Effector memory CD8-positive, alpha-beta T cell (primary cell): ENCODE data around the gene LCE1A.
A peak's percentile ranks its signal among the peaks of the same experiment; 100 is the strongest.

ENCODE experiments used
- ATAC-seq: fragments of 150-1000 bp; cut with Tn5 transposase; replicated peaks from 2 replicates; pipeline ENCODE4 v1.10.0; 2021; ENCODE audit warnings: mild to moderate bottlenecking, moderate library complexity
- DNase-seq, 3 experiments: peaks; one replicate each; pipeline ENCODE4 v3.0.0; 2021
- H3K27ac Mint-ChIP-seq, 2 donors: one replicate each; pipeline ENCODE4 v1.8.0; 2022; ENCODE audit warnings: mild to moderate bottlenecking in 2 of 2, mixed read lengths in 2 of 2, moderate library complexity in 2 of 2
- H3K27me3 Mint-ChIP-seq, 2 donors: one replicate each; pipeline ENCODE4 v1.8.0; 2022; ENCODE audit warnings: mixed read lengths in 2 of 2
- H3K36me3 Mint-ChIP-seq: one replicate; pipeline ENCODE4 v1.8.0; 2022; ENCODE audit warnings: mild to moderate bottlenecking, moderate library complexity, mixed read lengths; ENCODE audit not compliant: insufficient read depth
- H3K4me1 Mint-ChIP-seq, 2 donors: one replicate each; pipeline ENCODE4 v1.8.0; 2022; ENCODE audit warnings: low read depth in 2 of 2, mixed read lengths in 2 of 2
- H3K4me3 Mint-ChIP-seq, 2 donors: one replicate each; pipeline ENCODE4 v1.8.0; 2022; ENCODE audit warnings: mild to moderate bottlenecking in 2 of 2, mixed read lengths in 2 of 2, moderate library complexity in 2 of 2
- H3K9me3 Mint-ChIP-seq, 2 donors: one replicate each; pipeline ENCODE4 v1.8.0; 2022; ENCODE audit warnings: mixed read lengths in 2 of 2

Gene LCE1A

DNA sequence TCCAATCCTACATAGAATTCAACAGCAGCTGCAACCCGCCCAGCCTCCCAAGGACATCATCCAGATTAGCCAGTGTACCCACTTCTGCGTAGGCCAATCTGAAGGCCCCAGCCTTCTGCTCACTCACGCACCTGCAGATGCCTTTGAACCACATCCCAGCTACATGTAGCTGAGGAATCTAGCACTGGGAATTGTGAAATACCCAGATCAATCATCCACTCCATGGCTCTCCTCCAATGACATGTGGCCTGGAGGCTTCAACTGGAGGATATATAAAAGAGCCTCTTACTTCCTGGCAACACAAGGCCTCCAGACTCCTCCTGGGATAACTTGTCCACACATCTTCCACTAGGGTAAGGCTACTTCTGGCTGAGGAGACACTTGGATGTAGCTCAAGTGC is 15.3 kb downstream of the LCE1A start, which contains the start of gene LCE6A:
TSS of gene LCE6A (plus strand) at position 301 of the 400 bp plus-strand sequence. CDS start 665 bp downstream, outside the sequence.
- H3K9me3 Mint-ChIP-seq: no peaks in the 10 kb centered on the region
- no peaks in the 10 kb centered on the region for H3K36me3 Mint-ChIP-seq
- H3K4me3 Mint-ChIP-seq: no peak within 1 kb of the TSS
- ATAC-seq (no peak), DNase-seq (no peak)
- H3K27me3 Mint-ChIP-seq: peaks cover 31 to 44% of the 10 kb centered on the region in 2 donors
- H3K27ac Mint-ChIP-seq: no peak within 1 kb of the TSS
- H3K4me1 Mint-ChIP-seq: no peaks in the 10 kb centered on the region

DNA sequence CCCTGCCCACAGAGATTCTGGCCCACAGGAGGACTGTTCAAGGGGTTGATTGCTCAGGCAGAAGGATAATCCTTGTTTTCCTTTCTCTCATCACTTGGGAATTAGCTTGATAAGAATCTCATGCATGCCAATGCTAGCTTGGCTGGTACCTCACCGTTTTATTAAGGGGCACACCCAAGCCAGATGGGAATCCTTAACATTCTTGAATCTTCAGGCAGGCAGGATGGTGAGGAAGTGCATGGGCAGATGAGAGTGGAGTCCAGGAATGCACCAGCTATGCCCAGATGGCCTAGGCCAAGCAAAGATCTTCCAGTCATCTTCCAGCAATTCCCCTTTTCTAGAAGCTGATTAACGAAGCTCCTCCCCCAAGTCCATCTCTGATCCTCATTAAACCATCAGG is 28.4 kb downstream of the LCE1A start:
- H3K27ac Mint-ChIP-seq: no peak overlapping the region
- ATAC-seq: no peak
- no peaks in the 10 kb centered on the region for H3K9me3 Mint-ChIP-seq
- H3K27me3 Mint-ChIP-seq: peaks cover 13 to 53% of the 10 kb centered on the region in 2 donors
- H3K36me3 Mint-ChIP-seq: no peaks in the 10 kb centered on the region
- H3K4me3 Mint-ChIP-seq: no peak overlapping the region
- no peaks in the 10 kb centered on the region for H3K4me1 Mint-ChIP-seq
- DNase-seq: no peak

DNA sequence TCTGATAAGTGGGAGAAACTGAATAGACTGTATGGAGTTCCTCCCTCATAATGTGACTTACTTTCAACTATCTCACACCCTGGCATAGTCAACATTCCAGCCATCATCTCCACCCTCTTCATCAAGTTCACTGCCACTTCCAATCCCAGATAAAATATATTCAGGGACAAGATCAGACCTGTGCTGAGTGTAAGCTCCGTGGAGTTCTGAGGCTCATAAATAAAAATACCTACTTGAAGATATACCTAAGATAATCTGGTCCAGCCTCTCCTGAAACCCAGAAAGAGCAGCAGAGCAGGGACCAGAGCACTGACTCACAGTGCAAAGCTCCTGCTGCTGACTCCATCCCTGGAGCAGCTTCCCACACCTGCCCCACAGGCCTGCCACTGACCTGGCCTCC is 30.8 kb downstream of the LCE1A start:
- no peaks in the 10 kb centered on the region for H3K9me3 Mint-ChIP-seq
- no peak overlapping the region for H3K4me3 Mint-ChIP-seq
- ATAC-seq (no peak), DNase-seq (no peak)
- peaks cover 13 to 55% of the 10 kb centered on the region in 2 donors for H3K27me3 Mint-ChIP-seq
- no peak overlapping the region for H3K27ac Mint-ChIP-seq
- H3K36me3 Mint-ChIP-seq: no peaks in the 10 kb centered on the region
- no peaks in the 10 kb centered on the region for H3K4me1 Mint-ChIP-seq

DNA sequence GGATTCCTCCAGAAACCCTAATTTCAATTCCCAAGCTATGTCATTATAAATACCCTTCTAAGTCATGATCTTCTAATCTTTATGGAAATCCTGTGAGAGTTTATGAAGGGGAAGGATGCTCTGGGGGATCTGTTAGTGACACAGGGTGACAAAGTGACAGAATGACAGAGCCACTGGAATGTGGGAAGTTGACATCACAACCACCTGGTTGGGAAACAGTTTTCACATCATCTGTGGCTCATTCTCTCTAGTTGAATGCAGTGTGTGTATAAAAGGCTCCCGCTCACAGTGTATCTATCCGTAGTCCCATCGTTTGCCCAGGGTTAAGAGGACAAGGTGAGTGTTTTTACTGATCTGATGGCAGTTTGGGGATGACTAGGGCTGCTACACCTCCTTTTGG is 32.4 kb downstream of the LCE1A start, which contains the start of gene LCE7A:
TSS of gene LCE7A (plus strand) at position 301 of the 400 bp plus-strand sequence. CDS start 702 bp downstream, outside the sequence.
- H3K27me3 Mint-ChIP-seq: peaks cover 13 to 49% of the 10 kb centered on the region in 2 donors
- H3K27ac Mint-ChIP-seq: no peak within 1 kb of the TSS
- ATAC-seq (no peak), DNase-seq (no peak)
- no peak within 1 kb of the TSS for H3K4me3 Mint-ChIP-seq
- no peaks in the 10 kb centered on the region for H3K36me3 Mint-ChIP-seq
- no peaks in the 10 kb centered on the region for H3K4me1 Mint-ChIP-seq
- H3K9me3 Mint-ChIP-seq: no peaks in the 10 kb centered on the region

DNA sequence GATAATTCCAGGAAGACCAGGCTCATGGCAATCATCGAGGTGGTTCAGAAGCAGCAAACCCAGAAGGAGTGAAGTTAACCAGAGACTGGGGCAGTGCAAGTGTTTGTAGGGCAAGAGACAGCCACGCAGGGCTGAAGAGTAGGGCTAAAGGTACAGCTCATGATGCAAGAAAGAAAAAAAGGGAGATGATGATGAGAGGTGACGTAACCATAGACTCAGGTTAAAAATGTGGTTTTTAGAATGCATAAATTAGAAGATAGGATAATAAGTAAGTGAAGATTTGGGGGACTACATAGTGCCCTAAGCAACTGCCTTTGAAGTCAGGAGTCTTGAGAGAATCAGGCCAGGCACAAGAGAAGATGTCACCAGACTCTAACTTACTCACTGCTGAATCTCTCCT is 32.9 kb downstream of the LCE1A start:
- Mint-ChIP-seq H3K4me3 (no peak overlapping the region), H3K9me3 (no peaks in the 10 kb centered on the region), H3K27me3 (peaks cover 13 to 49% of the 10 kb centered on the region in 2 donors), H3K4me1 (no peaks in the 10 kb centered on the region), H3K36me3 (no peaks in the 10 kb centered on the region), H3K27ac (no peak overlapping the region)
- no peak for DNase-seq
- ATAC-seq: no peak

DNA sequence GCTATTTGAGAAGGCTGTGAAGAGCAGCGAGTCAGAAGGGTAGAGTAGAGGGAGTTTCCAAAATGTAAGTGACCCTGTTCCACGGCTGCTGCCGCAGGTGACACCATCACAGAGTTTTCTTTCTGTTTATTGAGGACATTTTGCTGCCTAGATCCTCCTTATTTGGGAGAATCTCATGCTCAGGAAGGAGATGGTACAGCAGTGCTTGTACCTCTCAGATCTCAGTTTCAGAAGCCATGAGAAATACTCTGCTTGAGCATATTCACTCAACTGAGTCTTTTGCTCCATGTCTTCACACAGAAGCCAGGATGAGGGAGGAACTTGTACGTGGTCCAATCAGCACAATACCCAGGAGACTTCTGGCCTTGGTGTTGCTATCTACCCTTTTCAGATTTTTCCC is 34.1 kb downstream of the LCE1A start:
- ATAC-seq (no peak), DNase-seq (no peak)
- Mint-ChIP-seq H3K27ac (no peak overlapping the region), H3K9me3 (no peaks in the 10 kb centered on the region), H3K27me3 (peaks cover 13 to 39% of the 10 kb centered on the region in 2 donors), H3K4me3 (no peak overlapping the region), H3K36me3 (no peaks in the 10 kb centered on the region), H3K4me1 (no peaks in the 10 kb centered on the region)

DNA sequence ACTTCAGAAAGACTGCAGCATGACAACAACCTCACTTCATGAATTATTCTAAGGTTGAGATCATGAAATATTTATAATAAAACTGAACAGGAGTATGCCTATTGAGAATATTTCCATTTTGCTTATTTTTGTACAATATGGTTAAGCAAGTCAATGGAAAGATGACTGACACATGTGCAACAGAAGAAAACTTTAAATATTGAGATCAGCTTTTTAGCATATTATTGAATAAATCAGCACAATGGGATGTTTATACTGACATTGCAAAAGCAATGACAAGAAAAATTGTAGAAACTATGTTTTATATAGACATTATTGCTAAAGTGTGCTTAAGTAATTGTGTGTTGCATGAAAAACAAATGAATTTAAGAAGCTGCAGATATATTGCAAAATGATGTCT is 37.2 kb downstream of the LCE1A start:
- Mint-ChIP-seq H3K36me3 (no peaks in the 10 kb centered on the region), H3K9me3 (no peaks in the 10 kb centered on the region), H3K4me1 (no peaks in the 10 kb centered on the region), H3K4me3 (no peak overlapping the region), H3K27me3 (peaks cover 0 to 19% of the 10 kb centered on the region in 2 donors), H3K27ac (no peak overlapping the region)
- DNase-seq (no peak), ATAC-seq (no peak)

DNA sequence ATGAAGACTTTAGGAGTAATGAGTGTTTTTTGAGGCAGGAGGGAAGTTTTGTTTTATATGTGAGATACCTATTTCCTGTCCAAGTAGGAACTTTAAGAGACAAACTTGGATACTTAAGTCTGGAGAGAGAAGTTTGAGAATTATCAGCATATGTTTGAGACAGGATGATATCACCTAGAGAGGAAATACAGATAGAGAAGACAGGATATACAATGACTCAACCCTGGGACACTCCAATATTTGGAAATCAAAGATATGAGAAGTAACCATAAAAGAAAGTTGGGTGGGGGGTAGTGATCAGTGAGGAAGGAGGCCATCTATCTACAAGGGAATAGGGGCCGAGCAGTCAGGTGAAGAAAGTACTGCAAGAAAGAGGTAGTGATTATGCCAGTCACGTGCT is 39.0 kb downstream of the LCE1A start:
- H3K27me3 Mint-ChIP-seq: peaks cover 0 to 5% of the 10 kb centered on the region in 2 donors
- ATAC-seq (no peak), DNase-seq (no peak)
- H3K4me1 Mint-ChIP-seq: no peaks in the 10 kb centered on the region
- no peak overlapping the region for H3K4me3 Mint-ChIP-seq
- H3K27ac Mint-ChIP-seq: no peak overlapping the region
- no peaks in the 10 kb centered on the region for H3K9me3 Mint-ChIP-seq
- H3K36me3 Mint-ChIP-seq: no peaks in the 10 kb centered on the region

DNA sequence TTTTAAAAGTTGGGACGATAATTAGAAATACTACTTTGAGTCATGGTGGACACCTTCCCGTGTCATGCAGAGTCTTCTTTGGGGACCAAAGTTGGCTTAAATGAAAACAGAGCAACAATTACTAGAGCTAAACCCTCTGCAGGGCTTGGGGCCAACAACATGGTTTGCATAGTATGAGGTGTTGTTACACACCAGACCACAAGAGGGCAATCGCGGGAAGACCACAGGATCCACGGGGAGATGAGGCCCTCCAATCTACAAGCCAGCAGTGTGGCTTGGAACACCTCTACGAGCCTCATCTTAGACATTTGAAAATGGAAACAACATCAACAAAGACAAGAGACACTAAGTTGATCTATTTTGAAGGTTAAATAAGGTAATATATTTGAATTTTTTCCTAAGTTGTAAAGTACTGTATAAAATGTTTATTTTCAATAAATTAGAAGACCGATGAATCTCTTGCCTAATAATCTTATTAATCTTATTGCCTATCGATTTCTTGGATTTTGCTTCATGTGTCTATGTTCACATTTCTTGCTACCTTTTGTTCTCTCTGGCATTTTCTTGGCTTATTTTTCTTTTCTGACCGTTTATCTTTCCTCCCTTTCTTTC is 42.6 kb downstream of the LCE1A start:
- no peak overlapping the region for H3K27ac Mint-ChIP-seq
- H3K9me3 Mint-ChIP-seq: no peaks in the 10 kb centered on the region
- no peak overlapping the region for H3K4me3 Mint-ChIP-seq
- no peaks in the 10 kb centered on the region for H3K36me3 Mint-ChIP-seq
- peak; percentile 67 for ATAC-seq
- peak; percentile 42 to 49 (median 43) for DNase-seq
- H3K27me3 Mint-ChIP-seq: peaks cover 0 to 18% of the 10 kb centered on the region in 2 donors
- no peaks in the 10 kb centered on the region for H3K4me1 Mint-ChIP-seq

DNA sequence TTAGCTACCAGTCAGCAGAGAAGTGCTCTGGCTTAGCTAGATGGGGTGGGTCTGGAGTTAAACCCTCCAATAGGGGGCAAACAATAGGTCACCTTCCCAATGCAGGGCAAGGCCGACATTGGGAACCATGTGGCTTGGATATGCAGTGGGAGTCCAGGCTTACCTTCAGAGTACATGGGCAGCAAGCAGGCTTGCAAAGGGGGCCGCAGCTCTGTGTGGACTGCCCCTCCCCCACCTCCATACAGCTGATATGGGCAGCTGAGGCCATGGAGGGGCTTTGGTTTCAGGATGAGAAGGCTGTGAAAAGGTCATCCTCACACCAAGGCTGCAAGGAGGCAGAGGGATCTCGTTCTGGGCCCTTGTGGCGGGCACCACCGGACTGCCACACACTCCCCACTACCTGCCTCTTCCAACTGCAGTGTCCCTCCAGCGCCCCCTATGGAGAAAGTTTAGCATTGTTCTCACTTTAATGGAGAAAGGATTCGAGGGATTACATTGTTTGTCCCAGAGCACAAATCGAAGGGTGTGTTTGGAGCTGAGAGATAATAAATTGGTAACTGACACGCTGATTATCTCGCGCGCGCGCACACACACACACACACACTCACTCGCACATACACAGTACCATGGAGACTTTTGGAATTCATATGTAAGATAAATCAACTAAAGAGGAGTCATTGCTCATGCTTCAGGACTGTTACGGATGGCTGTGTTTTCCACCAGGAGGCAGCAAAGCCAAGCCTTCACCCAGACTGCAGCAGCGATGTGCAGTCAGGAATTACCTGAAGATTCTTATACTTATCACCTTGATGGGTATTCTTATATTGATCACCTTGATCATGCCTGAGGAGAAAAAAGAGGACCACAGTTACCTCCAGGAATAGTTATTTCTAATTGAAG is 43.8 kb downstream of the LCE1A start:
- DNase-seq (no peak), ATAC-seq (no peak)
- Mint-ChIP-seq H3K27ac (no peak overlapping the region), H3K4me1 (no peaks in the 10 kb centered on the region), H3K27me3 (peaks cover 0 to 26% of the 10 kb centered on the region in 2 donors), H3K9me3 (no peaks in the 10 kb centered on the region), H3K4me3 (no peak overlapping the region), H3K36me3 (no peaks in the 10 kb centered on the region)

DNA sequence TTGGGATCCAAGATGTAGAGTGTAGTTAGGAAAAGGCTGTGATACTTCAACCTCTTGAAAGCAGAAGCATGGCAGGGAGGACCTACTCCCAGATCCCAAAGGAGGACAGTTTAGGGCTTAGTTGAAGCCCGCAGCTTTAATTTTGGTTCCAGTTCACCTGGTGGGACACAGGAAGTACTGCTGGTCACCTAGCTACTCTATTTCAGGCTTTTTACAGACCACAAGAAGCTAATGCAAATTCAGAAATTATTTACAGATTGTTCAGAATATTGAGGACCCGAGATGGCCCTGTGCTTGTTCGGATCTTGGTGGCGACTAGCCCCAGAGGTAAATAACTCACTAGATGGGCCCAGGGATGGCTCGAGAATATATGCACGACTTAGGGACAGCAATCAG is 44.5 kb downstream of the LCE1A start:
- Mint-ChIP-seq H3K4me1 (no peaks in the 10 kb centered on the region), H3K36me3 (no peaks in the 10 kb centered on the region), H3K27me3 (peaks cover 0 to 29% of the 10 kb centered on the region in 2 donors), H3K27ac (no peak overlapping the region), H3K9me3 (no peaks in the 10 kb centered on the region), H3K4me3 (no peak overlapping the region)
- no peak for DNase-seq
- no peak for ATAC-seq

DNA sequence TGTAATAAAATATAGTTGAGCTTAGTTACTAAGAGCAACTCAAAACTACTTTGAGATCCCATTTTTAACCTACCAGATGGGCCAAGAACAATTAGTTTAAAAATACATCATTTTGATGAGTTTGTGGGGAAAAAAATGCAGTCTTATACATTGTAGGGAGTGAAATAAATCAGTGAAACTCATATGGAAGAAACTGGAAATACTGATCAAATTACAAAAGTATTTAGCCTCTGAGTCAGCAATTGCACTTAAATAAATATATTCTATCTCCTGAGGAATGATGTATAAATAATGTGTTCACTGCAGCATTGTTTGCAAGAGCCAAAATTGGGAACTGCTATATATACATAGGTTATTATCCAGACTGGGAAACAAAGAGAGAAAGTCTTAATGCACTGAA is 46.2 kb downstream of the LCE1A start:
- Mint-ChIP-seq H3K27me3 (peaks cover 7 to 41% of the 10 kb centered on the region in 2 donors), H3K4me3 (no peak overlapping the region), H3K27ac (no peak overlapping the region), H3K36me3 (no peaks in the 10 kb centered on the region), H3K9me3 (no peaks in the 10 kb centered on the region), H3K4me1 (no peaks in the 10 kb centered on the region)
- DNase-seq: no peak
- no peak for ATAC-seq

DNA sequence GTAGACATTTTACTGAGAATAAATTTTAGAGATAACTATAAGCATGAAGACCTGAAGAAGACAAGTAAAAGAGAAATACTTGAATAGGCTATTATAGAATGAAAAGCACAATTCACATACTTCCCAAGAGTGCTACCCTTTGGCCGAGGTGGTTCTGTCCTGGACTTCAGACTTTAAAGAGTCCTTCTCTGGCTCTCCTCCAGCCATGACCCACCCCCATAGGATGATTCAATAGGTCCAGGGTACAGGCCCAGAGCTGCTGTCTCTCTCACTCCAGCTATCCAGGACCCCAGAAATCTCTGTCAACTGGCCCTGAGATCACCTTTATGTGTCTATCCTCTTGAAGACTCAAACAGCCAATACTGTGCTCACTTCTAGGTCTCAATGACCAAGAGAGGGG is 49.6 kb downstream of the LCE1A start:
- H3K27me3 Mint-ChIP-seq: peaks cover 12 to 33% of the 10 kb centered on the region in 2 donors
- no peaks in the 10 kb centered on the region for H3K36me3 Mint-ChIP-seq
- no peak overlapping the region for H3K4me3 Mint-ChIP-seq
- DNase-seq (no peak), ATAC-seq (no peak)
- no peak overlapping the region for H3K27ac Mint-ChIP-seq
- H3K9me3 Mint-ChIP-seq: no peaks in the 10 kb centered on the region
- no peaks in the 10 kb centered on the region for H3K4me1 Mint-ChIP-seq
